BLaER1 treated with 17β-estradiol and CSF1 and Interleukin-3, amounts not matched to agents 10 nM and 100 nM (cell line): ENCODE measurements around the gene ADO.

ENCODE experiments used
- H3K27ac ChIP-seq, 11 experiments: shearing (Covaris generic); formaldehyde crosslinking; 2 replicates each; pipeline ENCODE4 v1.8.1; 2022
- H3K27me3 ChIP-seq, 11 experiments: shearing (Covaris generic); formaldehyde crosslinking; 2 replicates each; pipeline ENCODE4 v1.8.1; 2022
- H3K36me3 ChIP-seq, 11 experiments: shearing (Covaris generic); formaldehyde crosslinking; 2 replicates each; pipeline ENCODE4 v1.8.1; 2022
- H3K4me1 ChIP-seq, 10 experiments: shearing (Covaris generic); formaldehyde crosslinking; 2 replicates each; pipeline ENCODE4 v1.8.1; 2022
- H3K4me2 ChIP-seq, 11 experiments: shearing (Covaris generic); formaldehyde crosslinking; 2 replicates each; pipeline ENCODE4 v1.8.1; 2022
- H3K4me3 ChIP-seq, 10 experiments: shearing (Covaris generic); formaldehyde crosslinking; 2 replicates each; pipeline ENCODE4 v1.8.1; 2022
- H3K9ac ChIP-seq, 11 experiments: shearing (Covaris generic); formaldehyde crosslinking; 2 replicates each; pipeline ENCODE4 v1.8.1; 2022
- H3K9me3 ChIP-seq, 11 experiments: shearing (Covaris generic); formaldehyde crosslinking; replicated peaks in 1 of 11; 2 replicates each; pipeline ENCODE4 v1.8.1; 2022
- H4K20me1 ChIP-seq, 11 experiments: shearing (Covaris generic); formaldehyde crosslinking; 2 replicates each; pipeline ENCODE4 v1.8.1; 2022
- Cebpa-rat ChIP-seq, 11 experiments: shearing (Covaris generic); IDR thresholded peaks; 2 replicates each; pipeline ENCODE4 v1.8.1; 2022

The ADO gene

DNA sequence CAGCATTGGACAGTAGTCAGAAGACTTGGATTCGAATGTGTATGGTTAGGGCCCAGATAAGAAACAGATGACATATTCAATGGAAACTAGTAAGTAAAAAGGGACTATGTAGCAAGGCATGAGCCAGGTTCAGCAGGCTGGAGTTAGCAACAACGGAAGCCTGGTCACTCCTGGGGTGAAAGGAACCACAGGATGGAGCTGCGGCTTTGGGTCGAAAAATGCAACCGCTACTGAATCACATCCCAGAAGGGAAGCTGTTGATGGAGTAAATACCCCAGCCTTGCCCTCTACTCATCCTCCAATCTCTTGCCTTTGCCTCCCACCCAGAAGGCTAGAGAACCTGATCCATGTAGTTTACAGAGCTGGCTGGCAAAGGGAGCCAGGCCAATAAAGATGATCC, 49.2 kb downstream of the ADO start:
- Histone ChIP-seq H3K27me3 (no peaks in the 10 kb centered on the region), H3K4me1 (peaks cover 38 to 67% (median 49%) of the 10 kb centered on the region in 10 experiments), H3K36me3 (no peaks in the 10 kb centered on the region), H3K9me3 (peaks cover 0 to 12% (median 1%) of the 10 kb centered on the region in 11 experiments; a peak in 11 of 22 replicates), H3K4me2 (peak overlapping the region; percentile 56 to 96 (median 78)), H4K20me1 (no peaks in the 10 kb centered on the region), H3K27ac (peak overlapping the region in 10 of 11 experiments; percentile 11 to 82 (median 77); a peak in 18 of 22 replicates), H3K4me3 (peak overlapping the region in 1 of 10 experiments; percentile 20; a peak in 2 of 20 replicates), H3K9ac (peak overlapping the region in 9 of 11 experiments; percentile 18 to 67 (median 56); a peak in 16 of 22 replicates)
- TF ChIP-seq Cebpa-rat (IDR thresholded peaks at IDR 0.05), result peak in 5 of 11 experiments; percentile 13 to 74 (median 46); a peak in 4 of 22 replicates

DNA sequence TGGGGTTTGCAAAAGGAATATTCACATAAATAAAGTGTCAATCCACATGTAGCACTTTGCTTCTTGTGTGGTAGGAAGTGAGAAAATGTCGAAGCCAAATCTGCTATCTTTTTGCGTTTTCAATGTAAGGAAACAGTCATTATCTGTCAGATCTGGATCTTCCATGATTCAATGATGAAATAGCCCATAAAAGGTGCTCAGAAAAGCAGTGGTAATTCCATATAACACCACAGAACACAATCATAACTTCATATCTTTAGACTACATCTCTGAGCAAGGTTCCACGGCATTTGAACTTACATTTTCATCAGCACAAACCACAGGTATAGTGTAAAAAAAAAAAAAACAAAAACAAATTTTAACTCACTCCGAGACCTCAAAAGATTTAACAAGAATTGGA, 51.5 kb downstream of the ADO start:
- no peak for TF ChIP-seq Cebpa-rat (IDR thresholded peaks at IDR 0.05)
- Histone ChIP-seq H3K36me3 (no peaks in the 10 kb centered on the region), H3K9ac (no peak overlapping the region), H3K4me1 (peaks cover 45 to 79% (median 57%) of the 10 kb centered on the region in 10 experiments), H3K4me2 (peak overlapping the region in 1 of 11 experiments; percentile 92; a peak in 1 of 22 replicates), H3K27me3 (no peaks in the 10 kb centered on the region), H4K20me1 (no peaks in the 10 kb centered on the region), H3K27ac (no peak overlapping the region), H3K4me3 (no peak overlapping the region), H3K9me3 (peaks cover 0 to 9% (median 4%) of the 10 kb centered on the region in 11 experiments; a peak in 8 of 22 replicates)
